LNCAP (cell line): Measurements from ENCODE around the gene MPDZ.

Experiments
- TF ChIP-seq, protein P1 (sequence below): fragments of 450-650 bp; IDR thresholded peaks from 2 replicates; pipeline ENCODE4 v1.5.1; 2017; ENCODE audit warnings: mild to moderate bottlenecking

MPDZ gene

DNA sequence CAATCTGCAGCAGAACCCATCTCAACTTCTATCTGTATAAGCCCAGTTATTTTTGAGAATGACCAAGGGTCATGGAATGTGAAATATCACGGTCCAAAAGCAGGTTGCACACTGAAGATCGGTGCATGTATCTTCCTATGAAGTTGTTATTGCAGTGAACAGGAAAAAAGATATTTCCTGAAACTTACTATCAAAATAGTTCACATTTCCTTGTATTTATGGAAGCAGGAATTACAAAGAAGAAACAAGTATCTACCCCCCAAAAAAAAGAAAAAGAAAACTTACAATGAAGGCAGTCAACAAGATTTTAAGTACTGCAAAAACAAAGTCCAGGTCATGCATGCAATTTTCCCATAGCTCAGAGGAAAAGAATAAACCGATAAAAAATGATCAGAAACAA is 70.0 kb downstream of the MPDZ start:
- TF ChIP-seq, protein P1, sequence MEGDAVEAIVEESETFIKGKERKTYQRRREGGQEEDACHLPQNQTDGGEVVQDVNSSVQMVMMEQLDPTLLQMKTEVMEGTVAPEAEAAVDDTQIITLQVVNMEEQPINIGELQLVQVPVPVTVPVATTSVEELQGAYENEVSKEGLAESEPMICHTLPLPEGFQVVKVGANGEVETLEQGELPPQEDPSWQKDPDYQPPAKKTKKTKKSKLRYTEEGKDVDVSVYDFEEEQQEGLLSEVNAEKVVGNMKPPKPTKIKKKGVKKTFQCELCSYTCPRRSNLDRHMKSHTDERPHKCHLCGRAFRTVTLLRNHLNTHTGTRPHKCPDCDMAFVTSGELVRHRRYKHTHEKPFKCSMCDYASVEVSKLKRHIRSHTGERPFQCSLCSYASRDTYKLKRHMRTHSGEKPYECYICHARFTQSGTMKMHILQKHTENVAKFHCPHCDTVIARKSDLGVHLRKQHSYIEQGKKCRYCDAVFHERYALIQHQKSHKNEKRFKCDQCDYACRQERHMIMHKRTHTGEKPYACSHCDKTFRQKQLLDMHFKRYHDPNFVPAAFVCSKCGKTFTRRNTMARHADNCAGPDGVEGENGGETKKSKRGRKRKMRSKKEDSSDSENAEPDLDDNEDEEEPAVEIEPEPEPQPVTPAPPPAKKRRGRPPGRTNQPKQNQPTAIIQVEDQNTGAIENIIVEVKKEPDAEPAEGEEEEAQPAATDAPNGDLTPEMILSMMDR, result no peak

DNA sequence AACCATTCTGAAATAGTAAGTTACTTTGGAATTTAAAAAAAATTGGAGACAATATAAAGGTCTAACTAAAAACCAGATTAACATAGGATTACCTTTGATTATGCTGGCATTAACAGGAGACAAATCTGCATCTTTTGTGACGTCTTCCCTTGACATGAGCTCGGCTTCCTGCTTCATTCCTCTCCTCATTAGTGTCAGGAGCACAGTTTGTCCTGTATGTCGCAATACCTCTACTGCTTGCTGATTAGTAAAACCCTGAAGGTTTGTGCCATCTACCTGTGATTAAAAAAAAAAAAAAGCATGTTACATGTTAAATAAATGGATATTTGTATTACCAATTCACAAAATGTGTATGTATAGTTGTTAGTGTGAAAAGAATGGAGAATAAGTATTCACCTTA is 73.7 kb downstream of the MPDZ start:
- TF ChIP-seq, protein P1, result no peak

DNA sequence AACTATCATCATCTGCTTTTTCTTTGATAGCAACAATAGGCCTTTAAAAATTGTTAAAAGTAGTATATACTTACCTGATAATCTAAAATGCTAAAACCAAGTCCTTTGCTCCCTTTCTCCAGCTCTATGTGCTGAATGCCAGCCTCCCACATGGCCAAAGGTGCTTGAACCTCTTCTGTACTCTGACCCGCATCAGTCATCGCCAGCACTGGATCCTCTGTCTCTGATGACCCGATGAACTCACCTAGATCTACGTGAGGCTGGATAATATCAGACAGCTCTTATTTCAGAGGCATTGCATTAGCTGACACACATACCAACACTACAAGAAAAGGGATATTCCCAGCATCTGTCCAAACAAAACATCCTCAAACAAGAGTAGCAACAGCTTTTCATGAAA is 89.5 kb downstream of the MPDZ start:
- TF ChIP-seq, protein P1, result no peak

DNA sequence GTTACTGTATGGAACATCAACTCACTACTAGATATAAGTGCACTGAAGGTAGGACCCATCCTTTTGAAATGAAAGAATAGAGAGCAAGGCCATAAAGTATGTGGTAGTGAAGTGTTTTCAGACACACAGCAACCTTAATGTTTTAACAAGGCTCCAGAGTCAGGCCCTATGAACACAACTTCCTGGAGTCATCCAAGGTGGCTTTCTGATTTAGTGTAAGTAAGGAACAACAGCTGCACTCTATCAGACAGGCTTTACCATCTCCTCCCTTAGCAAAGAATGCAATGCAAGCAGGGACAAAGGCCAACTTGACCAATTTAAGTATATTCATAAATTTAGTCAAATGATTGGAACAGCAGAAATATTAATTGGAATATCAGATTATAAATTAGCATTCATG is 90.1 kb downstream of the MPDZ start:
- TF ChIP-seq, protein P1, result no peak

DNA sequence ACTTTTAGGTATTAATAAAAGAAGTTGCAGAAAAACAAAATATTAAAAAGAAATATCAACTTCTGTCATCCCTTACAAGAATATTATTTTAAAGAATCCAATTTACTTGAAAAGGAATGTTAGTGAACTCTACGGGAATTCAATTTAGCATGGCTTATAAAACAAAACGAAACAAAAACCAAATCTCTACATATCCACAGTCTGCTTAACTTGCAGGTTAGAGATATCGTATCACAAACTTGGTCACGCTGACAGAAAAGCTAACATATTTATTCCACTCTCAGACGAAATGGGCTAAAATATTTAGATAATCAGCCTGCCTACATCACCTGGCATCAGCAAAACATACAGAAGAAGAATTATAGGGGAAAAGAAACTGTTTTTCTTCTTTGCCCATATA is 92.7 kb downstream of the MPDZ start:
- TF ChIP-seq, protein P1, result no peak

DNA sequence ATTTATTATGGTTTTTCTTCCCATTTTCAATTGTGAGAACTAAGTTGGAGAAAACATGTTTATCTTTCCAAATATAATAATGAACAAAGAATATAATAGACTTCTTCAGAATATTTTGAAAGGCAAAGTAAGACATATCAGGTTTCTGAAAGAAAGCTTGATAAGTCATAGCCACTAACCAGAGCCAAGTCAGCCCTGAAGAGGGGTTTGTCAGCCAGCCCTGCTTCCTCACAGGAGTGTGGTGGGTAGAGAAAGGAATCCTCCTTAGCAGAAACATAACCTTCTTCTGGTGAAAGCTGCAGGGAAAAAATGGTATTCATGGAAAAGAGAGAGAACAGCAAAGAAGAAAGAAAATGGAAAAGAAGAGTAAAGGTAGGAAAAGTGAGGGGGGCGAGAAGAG is 93.4 kb downstream of the MPDZ start:
- TF ChIP-seq, protein P1, result no peak

DNA sequence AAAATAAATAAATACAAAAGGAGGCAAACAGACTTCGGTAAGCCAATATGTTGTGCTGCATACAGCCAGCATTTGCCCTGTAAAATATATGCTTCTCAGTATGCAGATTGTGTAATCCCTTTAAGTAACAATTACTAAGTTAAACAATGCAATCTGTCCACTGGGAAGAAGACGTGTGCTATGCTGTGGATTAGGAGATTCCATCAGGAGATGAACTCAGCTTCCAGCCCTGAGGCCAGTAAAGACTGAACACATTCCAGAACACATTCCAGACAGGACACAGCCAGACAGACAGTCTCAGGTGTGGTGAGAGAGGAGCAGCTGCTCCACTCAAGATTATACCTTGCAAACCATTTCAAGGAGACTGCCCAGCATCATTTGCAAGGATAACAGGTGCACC is 97.8 kb downstream of the MPDZ start:
- TF ChIP-seq, protein P1, result no peak

DNA sequence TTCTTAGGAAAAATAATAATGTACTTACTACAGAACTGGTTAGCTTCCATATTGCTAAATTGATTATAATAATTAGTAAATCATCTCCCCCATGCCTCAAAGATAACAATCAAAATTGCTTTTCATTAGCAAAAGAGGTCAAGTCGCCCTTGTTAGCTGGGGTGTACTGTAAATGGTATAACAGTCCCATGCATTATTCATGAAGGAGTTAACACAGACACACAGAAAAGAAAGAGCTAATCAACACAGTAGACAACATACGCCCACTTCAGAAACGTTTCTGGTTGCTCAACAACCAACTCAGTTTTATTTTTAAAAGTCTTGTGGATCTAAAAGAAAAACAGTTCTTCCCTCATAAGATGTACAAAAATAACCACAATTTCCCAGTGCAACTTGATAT is 100.2 kb downstream of the MPDZ start:
- TF ChIP-seq, protein P1, result no peak
